ENCODE data around the gene CLEC3B.

CLEC3B gene

DNA sequence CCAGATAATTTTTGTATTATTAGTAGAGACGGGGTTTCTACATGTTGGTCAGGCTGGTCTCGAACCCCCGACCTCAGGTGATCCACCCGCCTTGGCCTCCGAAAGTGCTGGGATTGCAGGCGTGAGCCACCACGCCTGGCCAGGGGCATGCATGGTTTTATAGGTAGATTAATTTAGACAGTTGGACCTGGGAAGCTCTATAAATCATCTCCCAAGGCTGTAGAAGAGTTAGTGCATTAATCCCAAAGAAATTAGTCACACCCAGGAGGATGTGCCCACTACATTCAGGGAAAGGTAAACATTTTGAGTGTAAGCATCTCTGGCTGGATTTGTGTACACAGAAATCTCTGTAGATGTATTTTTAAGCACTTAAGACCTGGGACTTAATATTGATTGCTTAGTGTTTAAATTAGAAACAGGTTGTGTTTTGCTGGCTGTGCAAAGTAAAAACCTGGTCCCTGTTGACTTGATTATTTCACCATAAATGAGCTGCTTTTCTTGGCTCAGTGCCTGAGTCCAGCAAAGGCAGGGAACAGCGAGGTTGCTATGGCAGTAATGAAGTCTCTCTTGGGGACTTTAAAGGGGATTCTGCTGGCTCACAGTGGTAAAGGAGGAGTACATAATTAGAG is 30.8 kb upstream of the CLEC3B start (continued):
- peak; percentile 83; the same call in 1 of the 2 replicates for TF ChIP-seq ZNF24 (tag by site-specific recombination; IDR thresholded peaks at IDR 0.05)
- peak; percentile 99 for TF ChIP-seq MZF1 (tag by site-specific recombination; IDR thresholded peaks at IDR 0.05; ENCODE audit: borderline replicate concordance)
- peak; percentile 38; the same call in 1 of the 2 replicates for TF ChIP-seq ZBTB20 (tag by site-specific recombination; IDR thresholded peaks at IDR 0.05)
- TF ChIP-seq, protein P1, sequence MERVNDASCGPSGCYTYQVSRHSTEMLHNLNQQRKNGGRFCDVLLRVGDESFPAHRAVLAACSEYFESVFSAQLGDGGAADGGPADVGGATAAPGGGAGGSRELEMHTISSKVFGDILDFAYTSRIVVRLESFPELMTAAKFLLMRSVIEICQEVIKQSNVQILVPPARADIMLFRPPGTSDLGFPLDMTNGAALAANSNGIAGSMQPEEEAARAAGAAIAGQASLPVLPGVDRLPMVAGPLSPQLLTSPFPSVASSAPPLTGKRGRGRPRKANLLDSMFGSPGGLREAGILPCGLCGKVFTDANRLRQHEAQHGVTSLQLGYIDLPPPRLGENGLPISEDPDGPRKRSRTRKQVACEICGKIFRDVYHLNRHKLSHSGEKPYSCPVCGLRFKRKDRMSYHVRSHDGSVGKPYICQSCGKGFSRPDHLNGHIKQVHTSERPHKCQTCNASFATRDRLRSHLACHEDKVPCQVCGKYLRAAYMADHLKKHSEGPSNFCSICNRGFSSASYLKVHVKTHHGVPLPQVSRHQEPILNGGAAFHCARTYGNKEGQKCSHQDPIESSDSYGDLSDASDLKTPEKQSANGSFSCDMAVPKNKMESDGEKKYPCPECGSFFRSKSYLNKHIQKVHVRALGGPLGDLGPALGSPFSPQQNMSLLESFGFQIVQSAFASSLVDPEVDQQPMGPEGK (tag by site-specific recombination; IDR thresholded peaks at IDR 0.05), result peak; percentile 43; the same call in 1 of the 2 replicates
- TF ChIP-seq, protein P2, sequence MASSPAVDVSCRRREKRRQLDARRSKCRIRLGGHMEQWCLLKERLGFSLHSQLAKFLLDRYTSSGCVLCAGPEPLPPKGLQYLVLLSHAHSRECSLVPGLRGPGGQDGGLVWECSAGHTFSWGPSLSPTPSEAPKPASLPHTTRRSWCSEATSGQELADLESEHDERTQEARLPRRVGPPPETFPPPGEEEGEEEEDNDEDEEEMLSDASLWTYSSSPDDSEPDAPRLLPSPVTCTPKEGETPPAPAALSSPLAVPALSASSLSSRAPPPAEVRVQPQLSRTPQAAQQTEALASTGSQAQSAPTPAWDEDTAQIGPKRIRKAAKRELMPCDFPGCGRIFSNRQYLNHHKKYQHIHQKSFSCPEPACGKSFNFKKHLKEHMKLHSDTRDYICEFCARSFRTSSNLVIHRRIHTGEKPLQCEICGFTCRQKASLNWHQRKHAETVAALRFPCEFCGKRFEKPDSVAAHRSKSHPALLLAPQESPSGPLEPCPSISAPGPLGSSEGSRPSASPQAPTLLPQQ (tag by site-specific recombination; IDR thresholded peaks at IDR 0.05), result 0 out of 2 replicates have a peak, but pooled peaks have one; percentile 37
- 0 out of 2 replicates have a peak, but pooled peaks have one; percentile 45 for TF ChIP-seq ZNF391 (tag by site-specific recombination; IDR thresholded peaks at IDR 0.05; ENCODE audit: borderline replicate concordance, low read depth)
- TF ChIP-seq ZNF248 (tag by site-specific recombination; IDR thresholded peaks at IDR 0.05), result no peak
- TF ChIP-seq, protein P3, sequence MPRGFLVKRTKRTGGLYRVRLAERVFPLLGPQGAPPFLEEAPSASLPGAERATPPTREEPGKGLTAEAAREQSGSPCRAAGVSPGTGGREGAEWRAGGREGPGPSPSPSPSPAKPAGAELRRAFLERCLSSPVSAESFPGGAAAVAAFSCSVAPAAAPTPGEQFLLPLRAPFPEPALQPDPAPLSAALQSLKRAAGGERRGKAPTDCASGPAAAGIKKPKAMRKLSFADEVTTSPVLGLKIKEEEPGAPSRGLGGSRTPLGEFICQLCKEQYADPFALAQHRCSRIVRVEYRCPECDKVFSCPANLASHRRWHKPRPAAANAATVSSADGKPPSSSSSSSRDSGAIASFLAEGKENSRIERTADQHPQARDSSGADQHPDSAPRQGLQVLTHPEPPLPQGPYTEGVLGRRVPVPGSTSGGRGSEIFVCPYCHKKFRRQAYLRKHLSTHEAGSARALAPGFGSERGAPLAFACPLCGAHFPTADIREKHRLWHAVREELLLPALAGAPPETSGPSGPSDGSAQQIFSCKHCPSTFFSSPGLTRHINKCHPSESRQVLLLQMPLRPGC (tag by site-specific recombination; IDR thresholded peaks at IDR 0.05), result peak; percentile 94
- peak; percentile 71 for TF ChIP-seq KLF1 (tag by site-specific recombination; IDR thresholded peaks at IDR 0.05)
- peak; percentile 59 for TF ChIP-seq ZNF596 (tag by site-specific recombination; IDR thresholded peaks at IDR 0.05)
- peak; percentile 99 for TF ChIP-seq GFI1B (tag by site-specific recombination; IDR thresholded peaks at IDR 0.05)
- TF ChIP-seq, protein P4, sequence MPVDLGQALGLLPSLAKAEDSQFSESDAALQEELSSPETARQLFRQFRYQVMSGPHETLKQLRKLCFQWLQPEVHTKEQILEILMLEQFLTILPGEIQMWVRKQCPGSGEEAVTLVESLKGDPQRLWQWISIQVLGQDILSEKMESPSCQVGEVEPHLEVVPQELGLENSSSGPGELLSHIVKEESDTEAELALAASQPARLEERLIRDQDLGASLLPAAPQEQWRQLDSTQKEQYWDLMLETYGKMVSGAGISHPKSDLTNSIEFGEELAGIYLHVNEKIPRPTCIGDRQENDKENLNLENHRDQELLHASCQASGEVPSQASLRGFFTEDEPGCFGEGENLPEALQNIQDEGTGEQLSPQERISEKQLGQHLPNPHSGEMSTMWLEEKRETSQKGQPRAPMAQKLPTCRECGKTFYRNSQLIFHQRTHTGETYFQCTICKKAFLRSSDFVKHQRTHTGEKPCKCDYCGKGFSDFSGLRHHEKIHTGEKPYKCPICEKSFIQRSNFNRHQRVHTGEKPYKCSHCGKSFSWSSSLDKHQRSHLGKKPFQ (tag by site-specific recombination; IDR thresholded peaks at IDR 0.05), result peak; percentile 83
- no peak for TF ChIP-seq ZNF549 (tag by site-specific recombination; IDR thresholded peaks at IDR 0.05)
- TF ChIP-seq, protein P5, sequence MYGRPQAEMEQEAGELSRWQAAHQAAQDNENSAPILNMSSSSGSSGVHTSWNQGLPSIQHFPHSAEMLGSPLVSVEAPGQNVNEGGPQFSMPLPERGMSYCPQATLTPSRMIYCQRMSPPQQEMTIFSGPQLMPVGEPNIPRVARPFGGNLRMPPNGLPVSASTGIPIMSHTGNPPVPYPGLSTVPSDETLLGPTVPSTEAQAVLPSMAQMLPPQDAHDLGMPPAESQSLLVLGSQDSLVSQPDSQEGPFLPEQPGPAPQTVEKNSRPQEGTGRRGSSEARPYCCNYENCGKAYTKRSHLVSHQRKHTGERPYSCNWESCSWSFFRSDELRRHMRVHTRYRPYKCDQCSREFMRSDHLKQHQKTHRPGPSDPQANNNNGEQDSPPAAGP (tag by site-specific recombination; IDR thresholded peaks at IDR 0.05), result peak; percentile 90; the same call in 1 of the 2 replicates
- TF ChIP-seq HOXD13 (CRISPR knock-in tag; IDR thresholded peaks at IDR 0.05; ENCODE audit: borderline replicate concordance), result no peak
- TF ChIP-seq, protein P6, sequence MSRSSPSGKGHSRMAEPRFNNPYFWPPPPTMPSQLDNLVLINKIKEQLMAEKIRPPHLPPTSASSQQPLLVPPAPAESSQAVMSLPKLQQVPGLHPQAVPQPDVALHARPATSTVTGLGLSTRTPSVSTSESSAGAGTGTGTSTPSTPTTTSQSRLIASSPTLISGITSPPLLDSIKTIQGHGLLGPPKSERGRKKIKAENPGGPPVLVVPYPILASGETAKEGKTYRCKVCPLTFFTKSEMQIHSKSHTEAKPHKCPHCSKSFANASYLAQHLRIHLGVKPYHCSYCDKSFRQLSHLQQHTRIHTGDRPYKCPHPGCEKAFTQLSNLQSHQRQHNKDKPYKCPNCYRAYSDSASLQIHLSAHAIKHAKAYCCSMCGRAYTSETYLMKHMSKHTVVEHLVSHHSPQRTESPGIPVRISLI (tag by site-specific recombination; IDR thresholded peaks at IDR 0.05), result no peak
- TF ChIP-seq OVOL3 (tag by site-specific recombination; IDR thresholded peaks at IDR 0.05), result peak; percentile 85; the same call in 1 of the 2 replicates
- peak; percentile 71; the same call in 1 of the 2 replicates for TF ChIP-seq ZNF660 (tag by site-specific recombination; IDR thresholded peaks at IDR 0.05)
- peak; percentile 96 for TF ChIP-seq WT1 (tag by site-specific recombination; IDR thresholded peaks at IDR 0.05)
- peak; percentile 48; the same call in 1 of the 2 replicates for TF ChIP-seq ZNF394 (tag by site-specific recombination; IDR thresholded peaks at IDR 0.05; ENCODE audit: borderline replicate concordance)
- peak; percentile 90 for TF ChIP-seq ZNF2 (tag by site-specific recombination; IDR thresholded peaks at IDR 0.05)
- TF ChIP-seq SCRT1 (tag by site-specific recombination; IDR thresholded peaks at IDR 0.05; ENCODE audit: borderline replicate concordance), result peak; percentile 93
- peak; percentile 44; the same call in 1 of the 2 replicates for TF ChIP-seq ZFHX2 (tag by site-specific recombination; conservative IDR thresholded peaks at IDR 0.05)
- no peak for TF ChIP-seq ZNF560 (tag by site-specific recombination; IDR thresholded peaks at IDR 0.05; ENCODE audit: borderline replicate concordance)
- TF ChIP-seq ZNF155 (tag by site-specific recombination; IDR thresholded peaks at IDR 0.05), result no peak
- TF ChIP-seq ZBTB8A (tag by site-specific recombination; IDR thresholded peaks at IDR 0.05), result peak; percentile 74
- TF ChIP-seq ZNF324 (tag by site-specific recombination; IDR thresholded peaks at IDR 0.05), result no peak
- peak; percentile 84 for TF ChIP-seq ZNF341 (tag by site-specific recombination; IDR thresholded peaks at IDR 0.05; ENCODE audit: low read depth)
- TF ChIP-seq ZNF664 (tag by site-specific recombination; IDR thresholded peaks at IDR 0.05), result peak; percentile 98
- no peak for TF ChIP-seq ZNF133 (tag by site-specific recombination; IDR thresholded peaks at IDR 0.05)
- 0 out of 2 replicates have a peak, but pooled peaks have one; percentile 62 for TF ChIP-seq ZSCAN23 (tag by site-specific recombination; IDR thresholded peaks at IDR 0.05)
- TF ChIP-seq ZNF777 (tag by site-specific recombination; IDR thresholded peaks at IDR 0.05; ENCODE audit: borderline replicate concordance), result no peak
